Vagina (tissue), 2 donors: ENCODE measurements around the gene DFFA.

Source experiments
- CTCF ChIP-seq, 3 experiments: fragments of 450-650 bp in 2 of 3; fragments of 200-600 bp in 1 of 3; sonication (generic) in 1 of 3; IDR thresholded peaks; one replicate each; pipeline ENCODE4 v1.5.1; 2017 to 2019; ENCODE audit warnings: antibody characterized with exemption in 3 of 3, mild to moderate bottlenecking in 2 of 3, moderate library complexity in 2 of 3
- POLR2A ChIP-seq, 2 donors: fragments of 450-650 bp; IDR thresholded peaks; one replicate each; pipeline ENCODE4 v1.6.1; 2017; ENCODE audit warnings: antibody characterized with exemption in 2 of 2, mild to moderate bottlenecking in 2 of 2, moderate library complexity in 2 of 2
- POLR2AphosphoS5 ChIP-seq, 2 donors: sonication (generic); formaldehyde crosslinking; IDR thresholded peaks; one replicate each; pipeline ENCODE4 v1.9.0; 2017; ENCODE audit warnings: antibody characterized with exemption in 2 of 2, mild to moderate bottlenecking in 2 of 2, low read depth in 1 of 2; ENCODE audit not compliant: insufficient read depth in 1 of 2

- no peak for TF ChIP-seq CTCF (IDR thresholded peaks at IDR 0.05)
- no peak for TF ChIP-seq POLR2A (IDR thresholded peaks at IDR 0.05)
- TF ChIP-seq POLR2AphosphoS5 (IDR thresholded peaks at IDR 0.05; ENCODE audit: insufficient read depth in 1 of 2, low read depth in 1 of 2) = no peak
Observed at GRCh38 chr1:10513199-10513598, 40.9 kb upstream of the DFFA start.
